ENCODE results near the gene BCL7B.

The BCL7B gene

GRCh38 chr7:73487486-73487885 lies 70.0 kb downstream of the BCL7B start:
- no peak for FAIRE-seq
